ENCODE results near the gene SLC36A2.
"Not testable (repeated sequence)": the region's sequence is repeated elsewhere in the genome, so short reads cannot be mapped to it uniquely, and the experiment has no call there.

SLC36A2 gene

GRCh38 chr5:151347369-151347768 is at the start of gene SLC36A2:
TSS of gene SLC36A2 (minus strand) at chr5:151347559. CDS start at chr5:151347460, 99 bp downstream.
- Histone ChIP-seq H3K4me1 (ENCODE audit: insufficient read depth, low read length) (no peaks in the 10 kb centered on the region), H3K9me3 (ENCODE audit: control insufficient read depth, insufficient read depth, low read length) (no peaks in the 10 kb centered on the region)

GRCh38 chr5:151388960-151389359 is 41.6 kb upstream of the SLC36A2 start:
- H3K9me3 ChIP-seq (ENCODE audit: control insufficient read depth, insufficient read depth, low read length), result no peaks in the 10 kb centered on the region
- no peaks in the 10 kb centered on the region for H3K36me3 ChIP-seq (ENCODE audit: insufficient read depth, low read length)
- H3K9ac ChIP-seq (ENCODE audit: low read depth, low read length), result no peak overlapping the region
- peaks cover 23% of the 10 kb centered on the region for H3K4me1 ChIP-seq (ENCODE audit: insufficient read depth, low read length)

More at GRCh38 chr5:151347369-151347768, at the start of gene SLC36A2:
- H3K9ac ChIP-seq (ENCODE audit: low read depth, low read length), result no peak within 1 kb of the TSS
- H3K36me3 ChIP-seq (ENCODE audit: insufficient read depth, low read length), result no peaks in the 10 kb centered on the region

DNA sequence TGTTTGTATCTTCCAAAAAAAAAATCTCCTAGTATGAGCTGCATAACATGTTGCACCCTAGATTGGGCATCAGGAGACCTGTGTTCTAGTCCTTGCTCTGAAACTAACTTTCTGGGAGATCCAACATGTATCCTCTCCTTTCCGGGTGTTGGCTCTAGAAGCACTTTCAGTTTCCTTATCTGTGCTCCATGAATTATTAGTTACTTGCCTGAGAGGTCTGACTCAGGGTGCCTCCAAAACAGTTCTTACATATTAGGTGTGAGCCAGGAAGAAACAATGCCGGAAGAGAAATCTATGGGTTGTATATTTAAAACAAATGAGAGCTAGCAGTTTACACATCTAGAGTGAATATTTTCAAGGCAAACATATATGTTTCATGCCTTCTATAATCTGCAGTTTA is 36.7 kb upstream of the SLC36A2 start:
- Histone ChIP-seq H3K36me3 (ENCODE audit: insufficient read depth, low read length) (no peaks in the 10 kb centered on the region), H3K9ac (ENCODE audit: low read depth, low read length) (no peak overlapping the region), H3K9me3 (ENCODE audit: control insufficient read depth, insufficient read depth, low read length) (no peaks in the 10 kb centered on the region; the same call in 1 of the 2 replicates), H3K4me1 (ENCODE audit: insufficient read depth, low read length) (peaks cover 23% of the 10 kb centered on the region)

DNA sequence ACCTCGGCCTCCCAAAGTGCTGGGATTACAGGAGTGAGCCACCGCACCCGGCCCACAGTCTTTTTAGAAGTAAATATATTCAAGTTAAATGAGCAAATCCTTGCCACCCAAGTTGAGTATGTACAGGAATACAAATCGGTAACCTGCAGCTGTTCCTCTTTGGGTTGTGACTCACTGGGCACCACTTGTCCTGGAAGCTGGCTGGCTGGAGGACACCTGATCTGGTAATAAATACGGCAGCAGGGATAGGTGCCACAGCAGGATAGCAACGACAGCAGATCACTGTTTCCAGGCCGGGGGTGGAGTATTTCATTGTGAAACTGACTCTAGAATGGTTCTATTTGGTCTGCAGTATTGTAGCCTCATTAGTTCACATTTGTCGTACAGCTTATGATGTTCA is 35.7 kb upstream of the SLC36A2 start:
- H3K9me3 ChIP-seq (ENCODE audit: control insufficient read depth, insufficient read depth, low read length), result no peaks in the 10 kb centered on the region; the same call in 1 of the 2 replicates
- no peak overlapping the region for H3K9ac ChIP-seq (ENCODE audit: low read depth, low read length)
- H3K4me1 ChIP-seq (ENCODE audit: insufficient read depth, low read length), result peaks cover 20% of the 10 kb centered on the region
- no peaks in the 10 kb centered on the region for H3K36me3 ChIP-seq (ENCODE audit: insufficient read depth, low read length)

- Histone ChIP-seq H3K36me3 (ENCODE audit: insufficient read depth, low read length) (no peaks in the 10 kb centered on the region), H3K4me1 (ENCODE audit: insufficient read depth, low read length) (peaks cover 17% of the 10 kb centered on the region), H3K9ac (ENCODE audit: low read depth, low read length) (no peak overlapping the region), H3K9me3 (ENCODE audit: control insufficient read depth, insufficient read depth, low read length) (no peaks in the 10 kb centered on the region; the same call in 1 of the 2 replicates)
These were observed 35.2 kb upstream of the SLC36A2 start for GRCh38 chr5:151382576-151382975.

- Histone ChIP-seq H3K36me3 (ENCODE audit: insufficient read depth, low read length) (no peaks in the 10 kb centered on the region), H3K9ac (ENCODE audit: low read depth, low read length) (no peak overlapping the region), H3K9me3 (ENCODE audit: control insufficient read depth, insufficient read depth, low read length) (no peaks in the 10 kb centered on the region; the same call in 1 of the 2 replicates), H3K4me1 (ENCODE audit: insufficient read depth, low read length) (peaks cover 10% of the 10 kb centered on the region)
These were observed 34.5 kb upstream of the SLC36A2 start for GRCh38 chr5:151381899-151382298.

- no peak overlapping the region for H3K9ac ChIP-seq (ENCODE audit: low read depth, low read length)
- no peaks in the 10 kb centered on the region for H3K36me3 ChIP-seq (ENCODE audit: insufficient read depth, low read length)
- no peaks in the 10 kb centered on the region for H3K4me1 ChIP-seq (ENCODE audit: insufficient read depth, low read length)
- no peaks in the 10 kb centered on the region; the same call in 1 of the 2 replicates for H3K9me3 ChIP-seq (ENCODE audit: control insufficient read depth, insufficient read depth, low read length)
These were observed 31.3 kb upstream of the SLC36A2 start for GRCh38 chr5:151378616-151379015.

- H3K9me3 ChIP-seq (ENCODE audit: control insufficient read depth, insufficient read depth, low read length), result no peaks in the 10 kb centered on the region
- no peaks in the 10 kb centered on the region for H3K36me3 ChIP-seq (ENCODE audit: insufficient read depth, low read length)
- H3K9ac ChIP-seq (ENCODE audit: low read depth, low read length), result no peak overlapping the region
- no peaks in the 10 kb centered on the region for H3K4me1 ChIP-seq (ENCODE audit: insufficient read depth, low read length)
These were observed 27.2 kb upstream of the SLC36A2 start for GRCh38 chr5:151374539-151374938.

GRCh38 chr5:151367038-151367437 is 19.7 kb upstream of the SLC36A2 start:
- H3K4me1 ChIP-seq (ENCODE audit: insufficient read depth, low read length); H3K9ac ChIP-seq (ENCODE audit: low read depth, low read length); H3K36me3 ChIP-seq (ENCODE audit: insufficient read depth, low read length); H3K9me3 ChIP-seq (ENCODE audit: control insufficient read depth, insufficient read depth, low read length): not testable (repeated sequence)

GRCh38 chr5:151363673-151364072 is 16.3 kb upstream of the SLC36A2 start:
- no peaks in the 10 kb centered on the region for H3K4me1 ChIP-seq (ENCODE audit: insufficient read depth, low read length)
- H3K36me3 ChIP-seq (ENCODE audit: insufficient read depth, low read length), result 0 out of 2 replicates have a peak, but pooled peaks cover 3% of the 10 kb centered on the region
- no peaks in the 10 kb centered on the region for H3K9me3 ChIP-seq (ENCODE audit: control insufficient read depth, insufficient read depth, low read length)
- H3K9ac ChIP-seq (ENCODE audit: low read depth, low read length), result no peak overlapping the region

GRCh38 chr5:151362970-151363369 is 15.6 kb upstream of the SLC36A2 start:
- H3K9me3 ChIP-seq (ENCODE audit: control insufficient read depth, insufficient read depth, low read length), result no peaks in the 10 kb centered on the region
- no peaks in the 10 kb centered on the region for H3K4me1 ChIP-seq (ENCODE audit: insufficient read depth, low read length)
- 0 out of 2 replicates have a peak, but pooled peaks cover 3% of the 10 kb centered on the region for H3K36me3 ChIP-seq (ENCODE audit: insufficient read depth, low read length)
- no peak overlapping the region for H3K9ac ChIP-seq (ENCODE audit: low read depth, low read length)

GRCh38 chr5:151359391-151359790 is 12.0 kb upstream of the SLC36A2 start:
- Histone ChIP-seq H3K9ac (ENCODE audit: low read depth, low read length) (no peak overlapping the region), H3K4me1 (ENCODE audit: insufficient read depth, low read length) (peaks cover 6% of the 10 kb centered on the region; the same call in 1 of the 2 replicates), H3K36me3 (ENCODE audit: insufficient read depth, low read length) (0 out of 2 replicates have a peak, but pooled peaks cover 3% of the 10 kb centered on the region), H3K9me3 (ENCODE audit: control insufficient read depth, insufficient read depth, low read length) (no peaks in the 10 kb centered on the region)

DNA sequence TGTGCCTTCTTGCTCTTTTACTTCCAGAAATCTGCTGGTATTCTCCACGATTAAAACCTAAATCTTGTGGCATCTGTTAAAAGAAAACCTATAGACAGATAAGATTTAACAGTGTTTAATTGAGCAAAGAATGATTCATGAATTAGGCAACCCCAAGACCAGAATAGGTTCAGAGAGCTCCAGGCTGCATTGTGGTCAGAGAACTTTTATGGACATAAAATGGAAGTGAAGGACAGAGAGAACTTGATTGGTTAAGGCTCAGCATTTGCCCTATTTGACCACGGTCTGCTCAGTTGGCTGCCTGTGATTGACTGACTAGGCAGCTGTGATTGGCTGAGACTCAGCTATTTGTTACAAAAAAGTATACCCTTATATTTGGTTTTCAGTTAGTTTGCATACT is 10.4 kb upstream of the SLC36A2 start:
- Histone ChIP-seq H3K9ac (ENCODE audit: low read depth, low read length) (no peak overlapping the region), H3K4me1 (ENCODE audit: insufficient read depth, low read length) (peaks cover 6% of the 10 kb centered on the region; the same call in 1 of the 2 replicates), H3K9me3 (ENCODE audit: control insufficient read depth, insufficient read depth, low read length) (no peaks in the 10 kb centered on the region), H3K36me3 (ENCODE audit: insufficient read depth, low read length) (no peaks in the 10 kb centered on the region)

DNA sequence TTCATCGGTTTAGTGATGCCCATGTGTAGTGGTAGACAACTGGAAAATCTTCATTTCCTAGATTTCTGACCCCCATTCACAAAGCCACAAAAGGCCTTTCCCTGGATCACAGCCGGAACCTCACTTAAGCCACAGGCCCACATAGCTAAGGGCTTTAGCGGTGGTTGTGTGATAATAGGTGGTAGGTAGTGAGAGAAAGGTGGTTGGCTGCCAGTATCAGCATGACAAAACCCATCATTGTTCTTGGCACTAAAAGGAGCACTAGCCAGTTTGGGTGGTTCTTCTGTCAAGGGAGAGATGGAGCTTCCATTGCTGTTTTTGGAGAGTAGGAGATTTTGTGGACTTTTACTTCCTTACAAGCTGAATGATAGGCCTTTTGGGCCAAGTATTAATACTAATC is 9.7 kb upstream of the SLC36A2 start:
- Histone ChIP-seq H3K36me3 (ENCODE audit: insufficient read depth, low read length) (no peaks in the 10 kb centered on the region), H3K9me3 (ENCODE audit: control insufficient read depth, insufficient read depth, low read length) (no peaks in the 10 kb centered on the region), H3K9ac (ENCODE audit: low read depth, low read length) (no peak overlapping the region), H3K4me1 (ENCODE audit: insufficient read depth, low read length) (peaks cover 6% of the 10 kb centered on the region; the same call in 1 of the 2 replicates)

DNA sequence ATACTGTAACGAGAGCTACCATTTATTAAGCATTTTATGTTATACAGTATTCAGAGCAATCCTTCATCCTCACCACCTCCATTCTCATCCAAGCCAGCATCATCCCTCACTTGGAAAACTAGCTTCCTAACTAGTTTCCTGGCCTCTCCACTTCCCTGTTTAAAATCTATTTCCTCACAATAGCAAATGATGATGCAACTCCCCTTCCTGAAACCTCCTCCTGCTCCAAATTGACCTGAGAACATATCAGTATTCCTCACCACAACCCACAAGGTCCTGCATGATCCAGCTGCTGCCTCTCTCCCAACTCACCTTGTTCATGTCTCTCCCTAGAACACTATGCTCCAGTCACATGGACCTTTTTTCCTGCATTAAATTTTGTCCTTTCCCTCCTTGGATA is 4.3 kb upstream of the SLC36A2 start:
- no peaks in the 10 kb centered on the region for H3K4me1 ChIP-seq (ENCODE audit: insufficient read depth, low read length)

GRCh38 chr5:151348789-151349188 is 1.4 kb upstream of the SLC36A2 start:
- no peaks in the 10 kb centered on the region for H3K36me3 ChIP-seq (ENCODE audit: insufficient read depth, low read length)
- no peaks in the 10 kb centered on the region for H3K9me3 ChIP-seq (ENCODE audit: control insufficient read depth, insufficient read depth, low read length)
- no peaks in the 10 kb centered on the region for H3K4me1 ChIP-seq (ENCODE audit: insufficient read depth, low read length)
- H3K9ac ChIP-seq (ENCODE audit: low read depth, low read length), result no peak overlapping the region

More for the DNA sequence above, 4.3 kb upstream of the SLC36A2 start:
- H3K9me3 ChIP-seq (ENCODE audit: control insufficient read depth, insufficient read depth, low read length), result no peaks in the 10 kb centered on the region
- H3K36me3 ChIP-seq (ENCODE audit: insufficient read depth, low read length), result no peaks in the 10 kb centered on the region
- no peak overlapping the region for H3K9ac ChIP-seq (ENCODE audit: low read depth, low read length)
